GM10248 (cell line): ENCODE results near the gene HABP4.

ENCODE experiments used
- CTCF ChIA-PET: fragments of 300-600 bp; sonication (Branson Sonifier 250); formaldehyde crosslinking; extraction: SDS; loops from one replicate; lab custom pipeline; 2021; ENCODE audit warnings: antibody characterized with exemption; lab: Yijun Ruan, JAX
- POLR2A ChIA-PET: fragments of 350-650 bp; sonication (Branson Sonifier 250); formaldehyde crosslinking; extraction: SDS; loops from one replicate; lab custom pipeline; 2020; ENCODE audit warnings: antibody characterized with exemption; lab: Yijun Ruan, JAX
- DNase-seq: peaks from one replicate; pipeline ENCODE4 v3.0.0; 2012; ENCODE audit errors: extremely low spot score
- TF ChIP-seq, protein P1 (sequence below): IDR thresholded peaks from 2 replicates; pipeline ENCODE4 v1.5.1; 2012; ENCODE audit warnings: mild to moderate bottlenecking, low read depth; ENCODE audit errors: extremely low read depth, missing control alignments, control extremely low read depth

HABP4 gene

DNA sequence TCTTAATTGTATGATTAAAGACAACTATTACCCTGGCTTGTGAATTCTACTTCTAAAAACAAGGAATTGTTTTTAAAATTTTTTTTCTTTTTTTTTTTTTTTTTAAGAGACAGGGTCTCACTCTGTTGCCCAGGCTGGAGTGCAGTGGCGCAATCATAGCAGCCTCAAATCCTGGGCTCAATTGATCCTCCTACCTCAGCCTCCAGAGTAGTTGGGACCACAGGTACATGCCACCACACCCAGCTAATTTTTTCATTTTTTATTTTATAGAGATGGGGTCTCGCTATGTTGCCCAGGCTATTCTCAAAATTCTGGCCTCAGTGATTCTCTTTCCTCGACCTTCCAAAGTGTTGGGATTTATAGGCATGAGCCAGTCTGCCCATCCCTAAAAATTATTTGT, 62.3 kb downstream of the HABP4 start:
- ChIA-PET POLR2A (no interaction called here), CTCF (no interaction called here)
- TF ChIP-seq, protein P1, sequence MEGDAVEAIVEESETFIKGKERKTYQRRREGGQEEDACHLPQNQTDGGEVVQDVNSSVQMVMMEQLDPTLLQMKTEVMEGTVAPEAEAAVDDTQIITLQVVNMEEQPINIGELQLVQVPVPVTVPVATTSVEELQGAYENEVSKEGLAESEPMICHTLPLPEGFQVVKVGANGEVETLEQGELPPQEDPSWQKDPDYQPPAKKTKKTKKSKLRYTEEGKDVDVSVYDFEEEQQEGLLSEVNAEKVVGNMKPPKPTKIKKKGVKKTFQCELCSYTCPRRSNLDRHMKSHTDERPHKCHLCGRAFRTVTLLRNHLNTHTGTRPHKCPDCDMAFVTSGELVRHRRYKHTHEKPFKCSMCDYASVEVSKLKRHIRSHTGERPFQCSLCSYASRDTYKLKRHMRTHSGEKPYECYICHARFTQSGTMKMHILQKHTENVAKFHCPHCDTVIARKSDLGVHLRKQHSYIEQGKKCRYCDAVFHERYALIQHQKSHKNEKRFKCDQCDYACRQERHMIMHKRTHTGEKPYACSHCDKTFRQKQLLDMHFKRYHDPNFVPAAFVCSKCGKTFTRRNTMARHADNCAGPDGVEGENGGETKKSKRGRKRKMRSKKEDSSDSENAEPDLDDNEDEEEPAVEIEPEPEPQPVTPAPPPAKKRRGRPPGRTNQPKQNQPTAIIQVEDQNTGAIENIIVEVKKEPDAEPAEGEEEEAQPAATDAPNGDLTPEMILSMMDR = no peak
- DNase-seq = no peak

DNA sequence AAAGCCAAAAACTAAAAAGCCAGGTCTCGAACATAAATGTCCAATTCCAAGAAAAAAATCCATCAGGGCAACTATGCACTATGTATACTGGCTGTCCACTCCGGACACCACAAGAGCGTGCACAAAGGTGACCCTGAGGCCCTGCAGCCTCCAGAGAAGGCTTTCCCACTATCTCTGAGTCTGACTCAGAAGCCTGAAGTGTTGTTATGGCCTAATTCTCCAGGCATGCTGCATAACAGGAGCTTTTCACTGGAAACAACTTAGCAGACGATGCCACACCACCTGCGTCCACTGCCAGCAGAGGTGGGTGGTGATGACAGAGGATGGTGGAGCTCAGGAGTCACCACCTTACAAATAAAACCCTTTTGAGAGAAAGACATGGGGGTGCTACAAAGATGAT, 63.7 kb downstream of the HABP4 start:
- CTCF ChIA-PET = interaction anchor here (1.3 to 2.0 kb wide), 2 partner anchors 9 to 72 kb away, joined by 3 to 5 read pairs; no protein-coding TSS in a partner anchor
- TF ChIP-seq, protein P1 = no peak
- POLR2A ChIA-PET = no interaction called here
- DNase-seq = no peak

DNA sequence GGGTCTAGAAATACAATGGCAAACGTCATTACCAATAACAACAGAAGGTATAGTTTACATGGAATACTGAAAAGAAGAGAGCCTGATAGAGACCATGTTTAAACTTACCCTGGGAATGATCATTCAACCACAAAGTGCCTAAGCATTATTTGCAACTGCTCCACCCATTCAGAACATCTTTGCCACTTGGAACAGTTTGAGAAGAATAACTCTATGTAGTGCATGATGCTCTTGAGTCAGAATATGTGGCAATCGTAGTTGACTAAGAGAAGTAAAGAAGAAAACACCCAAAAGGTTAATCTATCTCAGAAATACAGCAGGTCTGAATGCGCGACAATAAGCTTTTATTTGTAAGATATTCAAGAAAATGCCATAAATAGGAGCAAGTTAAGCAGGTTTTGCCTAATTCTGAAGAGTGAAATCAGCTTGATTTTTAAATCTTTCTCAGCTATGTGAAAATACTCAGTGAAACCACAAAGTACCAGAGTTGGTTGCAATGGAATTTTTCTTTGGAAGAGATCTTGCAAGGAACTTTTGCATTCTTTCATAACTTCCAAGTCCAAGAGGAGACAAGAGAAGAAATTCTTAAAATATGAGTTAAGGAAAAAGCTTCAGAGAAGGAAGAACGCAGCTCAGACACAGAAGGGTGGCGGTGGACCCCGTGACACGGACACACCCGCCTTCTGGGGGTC, 64.3 kb downstream of the HABP4 start:
- TF ChIP-seq, protein P1 = no peak
- CTCF ChIA-PET = interaction anchor here (1.2 to 2.0 kb wide), 3 partner anchors 8 to 72 kb away, joined by 3 to 5 read pairs (median 3); no protein-coding TSS in a partner anchor
- no peak for DNase-seq
- POLR2A ChIA-PET = no interaction called here

DNA sequence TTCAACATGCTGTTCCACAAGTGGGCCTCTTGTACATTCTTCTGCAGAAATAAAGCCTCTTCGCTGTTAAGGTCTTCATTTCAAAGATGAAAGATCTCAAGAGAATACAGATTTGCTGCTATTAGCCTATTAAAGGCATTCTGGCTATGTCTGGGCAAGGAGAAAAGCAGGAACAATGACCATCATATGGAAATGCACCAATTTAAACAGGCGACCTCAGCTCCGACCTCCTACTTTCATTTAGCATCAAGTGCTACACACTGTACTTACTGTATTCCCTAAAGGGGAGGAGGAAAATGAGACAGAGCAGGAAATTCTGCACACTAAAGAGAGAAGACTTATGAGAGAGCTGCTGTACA, 64.8 kb downstream of the HABP4 start:
- POLR2A ChIA-PET = no interaction called here
- DNase-seq = no peak
- CTCF ChIA-PET = interaction anchor here (1.2 to 2.0 kb wide), 2 partner anchors 8 to 73 kb away, joined by 3 to 5 read pairs; no protein-coding TSS in a partner anchor
- TF ChIP-seq, protein P1 = no peak

DNA sequence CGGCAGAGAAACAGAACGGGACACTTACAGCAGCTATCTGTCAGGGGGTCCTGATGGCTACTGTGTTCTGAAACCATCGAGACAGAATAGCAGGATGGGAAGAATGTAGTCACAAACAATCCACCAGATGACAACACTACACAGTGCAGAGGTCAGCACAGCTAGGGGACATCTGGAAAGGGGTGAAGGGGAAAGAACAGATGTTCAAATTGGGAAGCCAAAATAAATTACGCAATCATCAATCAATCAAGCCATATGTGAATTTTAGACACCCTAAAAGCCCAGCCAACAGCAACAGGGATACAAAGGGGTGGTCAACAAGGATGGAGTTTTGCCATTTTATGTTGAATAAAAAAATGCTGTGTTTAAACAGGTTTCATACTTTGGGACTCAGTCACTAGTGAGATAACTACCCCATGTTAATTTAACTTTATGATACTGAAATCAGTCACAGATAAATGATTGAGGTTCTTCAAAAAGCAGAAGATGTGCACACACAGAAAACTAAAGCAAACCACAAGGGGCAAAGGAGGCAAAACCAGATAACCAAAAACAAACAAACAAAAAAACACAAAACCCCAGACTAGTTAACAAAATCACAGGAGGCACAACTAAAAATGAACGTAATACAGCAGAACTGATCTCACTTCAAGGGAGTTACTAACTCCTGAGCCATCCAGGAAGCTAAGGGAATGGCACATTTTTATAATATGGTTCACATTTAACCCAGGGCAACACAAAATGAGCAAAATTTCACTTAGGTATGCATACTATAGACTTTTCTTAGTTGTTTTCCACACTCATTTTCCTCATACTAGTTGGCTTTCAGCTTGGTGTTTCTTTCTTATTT, 65.9 kb downstream of the HABP4 start:
- TF ChIP-seq, protein P1 = no peak
- DNase-seq = no peak
- POLR2A ChIA-PET = no interaction called here
- CTCF ChIA-PET = interaction anchor here (1.2 kb wide), 1 partner anchor 74 kb away, joined by 3 read pairs; no protein-coding TSS in a partner anchor

DNA sequence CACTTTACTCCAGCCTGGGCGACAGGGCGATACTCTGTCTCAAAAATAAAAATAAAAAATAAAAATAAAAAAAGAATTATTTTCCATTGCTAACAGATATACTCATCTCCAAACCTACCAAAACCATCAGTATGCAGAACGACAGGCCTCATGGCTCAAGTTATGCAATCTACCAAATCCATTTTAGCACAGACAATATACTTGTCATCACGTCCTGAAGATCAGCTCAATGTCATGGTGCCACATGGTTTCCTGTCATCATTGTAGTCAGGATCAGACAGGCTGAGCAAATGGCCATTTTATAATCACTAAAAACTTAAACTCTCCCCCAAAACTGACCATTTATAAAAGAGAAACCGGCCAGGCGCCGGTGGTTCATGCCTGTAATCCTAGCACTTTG, 69.1 kb downstream of the HABP4 start:
- ChIA-PET POLR2A (no interaction called here), CTCF (interaction anchor here (1.2 kb wide), 1 partner anchor 10 kb away, joined by 6 read pairs; no protein-coding TSS in a partner anchor)
- DNase-seq = no peak
- TF ChIP-seq, protein P1 = no peak
